ENCODE measurements around the gene NEDD4L. TPM values are rescaled to one million over a fixed set of nuclear protein-coding genes. Genes with fewer than 3 reads are reported as not detected.

NEDD4L gene
- total and polyA plus RNA-seq, 3 donors from 2014 or later = 14.3 to 43.1 (median 42.7) TPM

- intact Hi-C loops (cut with DNase I; ENCODE audit: low total_unique reads) = no loop called here
- 29 to 33% methylated on average over 1 of the region's 1 CpG for WGBS, 2 donors
- H3K27ac ChIP-seq = no peak overlapping the region
Observed at GRCh38 chr18:58299936-58300335, 255.9 kb downstream of the NEDD4L start.

GRCh38 chr18:58300867-58301266 lies 256.8 kb downstream of the NEDD4L start:
- H3K4me3 ChIP-seq = no peak overlapping the region
- H3K9me3 ChIP-seq = no peaks in the 10 kb centered on the region
- no peaks in the 10 kb centered on the region for H3K36me3 ChIP-seq (ENCODE audit: low read depth, missing control alignments)
- DNase-seq = no peak
- H3K27me3 ChIP-seq = no peaks in the 10 kb centered on the region
- intact Hi-C loops (cut with DNase I; ENCODE audit: low total_unique reads) = no loop called here
- TF ChIP-seq POLR2A (IDR thresholded peaks at IDR 0.05) (no peak), CTCF (IDR thresholded peaks at IDR 0.05) (no peak)
- H3K27ac ChIP-seq = no peak overlapping the region
- WGBS, 2 donors = 93 to 94% methylated on average over 4 of the region's 4 CpGs
- H3K4me1 ChIP-seq = no peaks in the 10 kb centered on the region

More at GRCh38 chr18:58299936-58300335, 255.9 kb downstream of the NEDD4L start:
- TF ChIP-seq CTCF (IDR thresholded peaks at IDR 0.05) (no peak), POLR2A (IDR thresholded peaks at IDR 0.05) (no peak)
- no peaks in the 10 kb centered on the region for H3K9me3 ChIP-seq
- no peaks in the 10 kb centered on the region for H3K4me1 ChIP-seq
- H3K4me3 ChIP-seq = no peak overlapping the region
- no peaks in the 10 kb centered on the region for H3K27me3 ChIP-seq
- DNase-seq = no peak
- no peaks in the 10 kb centered on the region for H3K36me3 ChIP-seq (ENCODE audit: low read depth, missing control alignments)

- no peaks in the 10 kb centered on the region for H3K36me3 ChIP-seq (ENCODE audit: low read depth, missing control alignments)
- H3K9me3 ChIP-seq = no peaks in the 10 kb centered on the region
- DNase-seq = no peak
- no peak for TF ChIP-seq CTCF (IDR thresholded peaks at IDR 0.05)
- TF ChIP-seq POLR2A (IDR thresholded peaks at IDR 0.05) = no peak
- H3K4me1 ChIP-seq = no peaks in the 10 kb centered on the region
- intact Hi-C loops (cut with DNase I; ENCODE audit: low total_unique reads) = no loop called here
- H3K27ac ChIP-seq = no peak overlapping the region
- no peak overlapping the region for H3K4me3 ChIP-seq
- no peaks in the 10 kb centered on the region for H3K27me3 ChIP-seq
- 93 to 95% methylated on average over 5 of the region's 5 CpGs for WGBS, 2 donors
Observed at GRCh38 chr18:58302811-58303210, 258.8 kb downstream of the NEDD4L start.

GRCh38 chr18:58303363-58303762 lies 259.3 kb downstream of the NEDD4L start:
- Histone ChIP-seq H3K36me3 (ENCODE audit: low read depth, missing control alignments) (no peaks in the 10 kb centered on the region), H3K27me3 (no peaks in the 10 kb centered on the region), H3K4me1 (no peaks in the 10 kb centered on the region), H3K4me3 (no peak overlapping the region), H3K9me3 (no peaks in the 10 kb centered on the region), H3K27ac (no peak overlapping the region)
- TF ChIP-seq CTCF (IDR thresholded peaks at IDR 0.05) (no peak), POLR2A (IDR thresholded peaks at IDR 0.05) (no peak)
- WGBS, 2 donors = 61 to 68% methylated on average over 3 of the region's 3 CpGs
- intact Hi-C loops (cut with DNase I; ENCODE audit: low total_unique reads) = no loop called here
- no peak for DNase-seq

- no peaks in the 10 kb centered on the region for H3K36me3 ChIP-seq (ENCODE audit: low read depth, missing control alignments)
- DNase-seq = no peak
- TF ChIP-seq POLR2A (IDR thresholded peaks at IDR 0.05) (no peak), CTCF (IDR thresholded peaks at IDR 0.05) (no peak)
- no peak overlapping the region for H3K27ac ChIP-seq
- no peak overlapping the region for H3K4me3 ChIP-seq
- no peaks in the 10 kb centered on the region for H3K4me1 ChIP-seq
- no peaks in the 10 kb centered on the region for H3K9me3 ChIP-seq
- intact Hi-C loops (cut with DNase I; ENCODE audit: low total_unique reads) = no loop called here
- WGBS, 2 donors = 94 to 96% methylated on average over 3 of the region's 3 CpGs
- no peaks in the 10 kb centered on the region for H3K27me3 ChIP-seq
Observed at GRCh38 chr18:58305792-58306191, 261.8 kb downstream of the NEDD4L start.

All from testis (tissue), 3 donors.